Adrenal gland (tissue), 12 donors: ENCODE measurements around the gene UBE3B. TPM values are rescaled to one million over a fixed set of nuclear protein-coding genes. Genes with fewer than 3 reads are reported as not detected.

Experiments used
- DNase-seq, 7 donors: peaks; one replicate each; pipeline ENCODE4 v3.0.0-alpha.2; 2019 to 2020
- H3K27ac ChIP-seq, 5 donors: fragments of 200-600 bp; sonication (generic) in 4 of 5; 1 replicate in 3 of 5; 2 replicates in 2 of 5; pipeline versions ENCODE4 v1.5.1 to v1.8.0; 2016 to 2020; ENCODE audit warnings: mild to moderate bottlenecking in 1 of 5
- H3K27me3 ChIP-seq: fragments of 200-600 bp; 2 replicates; pipeline ENCODE4 v1.8.0; 2021
- H3K36me3 ChIP-seq, 2 donors: fragments of 200-600 bp; replicated peaks in 1 of 2; 1 replicate in 1 of 2; 2 replicates in 1 of 2; pipeline versions ENCODE4 v1.5.1 to v1.8.0; 2018 to 2022
- H3K4me1 ChIP-seq, 2 donors: fragments of 200-600 bp; replicated peaks in 1 of 2; 1 replicate in 1 of 2; 2 replicates in 1 of 2; pipeline versions ENCODE4 v1.5.1 to v1.8.0; 2018 to 2021
- H3K4me3 ChIP-seq, 4 donors: fragments of 200-600 bp; sonication (generic) in 3 of 4; one replicate each; pipeline ENCODE4 v1.5.1; 2016 to 2018
- H3K9me3 ChIP-seq, 3 donors: fragments of 200-600 bp; sonication (generic) in 1 of 3; replicated peaks in 1 of 3; 1 replicate in 2 of 3; 2 replicates in 1 of 3; pipeline versions ENCODE4 v1.5.1 to v1.8.0; 2016 to 2021
- POLR2A ChIP-seq, 2 donors: fragments of 450-650 bp; IDR thresholded peaks; one replicate each; pipeline ENCODE4 v1.6.1; 2017; ENCODE audit warnings: antibody characterized with exemption in 2 of 2, mild to moderate bottlenecking in 2 of 2, moderate library complexity in 1 of 2
- WGBS, 4 donors: extraction: QIAGEN DNeasy Blood & Tissue Kit in 2 of 4; methylation state at CpG; one replicate each; pipeline versions ENCODE4 v1.1.5 to v1.1.7; 2013 to 2017; 5-methylcytosine and 5-hydroxymethylcytosine counted together
- intact Hi-C, 2 donors: fragments of 100-400 bp; cut with DNase I; formaldehyde crosslinking; loops; one replicate each; pipeline versions ENCODE4 v1.14.1 to v1.15.0; 2022 to 2023
- polyA plus RNA-seq, 3 donors: library from polyadenylated mRNA; stranded (reverse); fragments of 200-250 nt in 2 of 3; fragments of 350-450 nt in 1 of 3; fragmentation: Illumina TruSeq in 1 of 3; extraction: RNeasy Lipid Tissue Mini Kit (QIAGEN cat#74804) in 1 of 3; gene quantifications; one replicate each; pipeline ENCODE4 v1.2.3, GENCODE V29; 2013 to 2014
- total RNA-seq, 9 donors: library from RNA; depleted of rRNA in 4 of 9; stranded (reverse); fragments of >200 nt in 4 of 9; fragments of 120-200 nt in 1 of 9; fragmentation: NEBNext Ultra II Directional in 1 of 9; extraction: Animal tissue kit (Norgen Biotek cat#: 25700) in 1 of 9; gene quantifications; one replicate each; pipeline versions ENCODE4 v1.1.0 to v1.2.4, GENCODE V29; 2013 to 2023
- TF ChIP-seq, protein P1 (sequence below), 6 experiments: fragments of 450-650 bp in 4 of 6; fragments of 200-600 bp in 2 of 6; sonication (generic) in 1 of 6; IDR thresholded peaks; 1 replicate in 5 of 6; 2 replicates in 1 of 6; pipeline versions ENCODE4 v1.5.1 to v1.8.0; 2016 to 2021; ENCODE audit warnings: antibody characterized with exemption in 6 of 6, mild to moderate bottlenecking in 2 of 6, moderate library complexity in 1 of 6
- donor health status: healthy with polysubstance abuse.
- donor health status: Bipolar disorder and iron deficiency.
- donor health status: DM: yes; HTN: yes; CAD: no.
- donor health status: DM: no; HTN: no; CAD: no.
- donor health status: DM: no; HTN: no; CAD: no.
- donor health status: DM: yes; HTN: yes; CAD: no.

UBE3B gene
- total and polyA plus RNA-seq, 12 donors: 16.0 to 79.5 (median 39.5) TPM

DNA sequence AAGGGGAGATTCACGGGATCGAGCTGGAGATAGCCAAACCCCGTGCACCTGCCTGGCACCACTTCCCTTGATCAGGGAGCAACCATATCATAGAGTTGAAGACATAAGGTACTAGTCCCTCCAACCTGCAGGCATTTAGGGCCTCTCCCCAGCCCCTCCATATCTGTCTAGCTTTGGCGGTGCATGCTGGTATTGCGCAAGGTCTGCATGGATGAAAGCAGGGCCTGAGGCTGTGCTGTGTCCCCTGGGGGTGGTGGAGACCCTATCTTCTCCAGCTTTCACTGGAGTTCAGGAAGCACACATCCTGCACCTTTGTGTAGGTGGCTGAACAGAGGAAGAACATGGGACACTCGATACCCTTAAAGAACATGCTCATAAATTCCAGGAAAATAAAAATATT, 47.2 kb upstream of the UBE3B start:
- no peak for DNase-seq
- H3K9me3 ChIP-seq: no peaks in the 10 kb centered on the region
- H3K36me3 ChIP-seq: no peaks in the 10 kb centered on the region
- no peaks in the 10 kb centered on the region for H3K27me3 ChIP-seq
- TF ChIP-seq, protein P1, sequence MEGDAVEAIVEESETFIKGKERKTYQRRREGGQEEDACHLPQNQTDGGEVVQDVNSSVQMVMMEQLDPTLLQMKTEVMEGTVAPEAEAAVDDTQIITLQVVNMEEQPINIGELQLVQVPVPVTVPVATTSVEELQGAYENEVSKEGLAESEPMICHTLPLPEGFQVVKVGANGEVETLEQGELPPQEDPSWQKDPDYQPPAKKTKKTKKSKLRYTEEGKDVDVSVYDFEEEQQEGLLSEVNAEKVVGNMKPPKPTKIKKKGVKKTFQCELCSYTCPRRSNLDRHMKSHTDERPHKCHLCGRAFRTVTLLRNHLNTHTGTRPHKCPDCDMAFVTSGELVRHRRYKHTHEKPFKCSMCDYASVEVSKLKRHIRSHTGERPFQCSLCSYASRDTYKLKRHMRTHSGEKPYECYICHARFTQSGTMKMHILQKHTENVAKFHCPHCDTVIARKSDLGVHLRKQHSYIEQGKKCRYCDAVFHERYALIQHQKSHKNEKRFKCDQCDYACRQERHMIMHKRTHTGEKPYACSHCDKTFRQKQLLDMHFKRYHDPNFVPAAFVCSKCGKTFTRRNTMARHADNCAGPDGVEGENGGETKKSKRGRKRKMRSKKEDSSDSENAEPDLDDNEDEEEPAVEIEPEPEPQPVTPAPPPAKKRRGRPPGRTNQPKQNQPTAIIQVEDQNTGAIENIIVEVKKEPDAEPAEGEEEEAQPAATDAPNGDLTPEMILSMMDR (IDR thresholded peaks at IDR 0.05): no peak
- no peak for TF ChIP-seq POLR2A (IDR thresholded peaks at IDR 0.05)
- no peaks in the 10 kb centered on the region for H3K4me1 ChIP-seq
- no peak overlapping the region for H3K4me3 ChIP-seq
- WGBS, 4 donors: 90 to 94% (median 91%) methylated on average over 4 to 6 of the region's 6 CpGs
- no peak overlapping the region for H3K27ac ChIP-seq
- intact Hi-C loops: loop anchor here in 1 of 2 donors (5.0 kb wide), 1 partner anchor 37 kb away; no protein-coding TSS in a partner anchor

GRCh38 chr12:109432431-109432830, 45.0 kb upstream of the UBE3B start:
- Histone ChIP-seq H3K4me3 (no peak overlapping the region), H3K4me1 (no peaks in the 10 kb centered on the region), H3K27me3 (no peaks in the 10 kb centered on the region), H3K27ac (no peak overlapping the region), H3K36me3 (no peaks in the 10 kb centered on the region), H3K9me3 (no peaks in the 10 kb centered on the region)
- intact Hi-C loops: loop anchor here in 1 of 2 donors (5.0 kb wide), 1 partner anchor 35 kb away; no protein-coding TSS in a partner anchor
- WGBS, 4 donors: 44 to 69% (median 63%) methylated on average over 6 of the region's 6 CpGs
- DNase-seq: no peak
- TF ChIP-seq, protein P1 (IDR thresholded peaks at IDR 0.05): no peak
- no peak for TF ChIP-seq POLR2A (IDR thresholded peaks at IDR 0.05)

DNA sequence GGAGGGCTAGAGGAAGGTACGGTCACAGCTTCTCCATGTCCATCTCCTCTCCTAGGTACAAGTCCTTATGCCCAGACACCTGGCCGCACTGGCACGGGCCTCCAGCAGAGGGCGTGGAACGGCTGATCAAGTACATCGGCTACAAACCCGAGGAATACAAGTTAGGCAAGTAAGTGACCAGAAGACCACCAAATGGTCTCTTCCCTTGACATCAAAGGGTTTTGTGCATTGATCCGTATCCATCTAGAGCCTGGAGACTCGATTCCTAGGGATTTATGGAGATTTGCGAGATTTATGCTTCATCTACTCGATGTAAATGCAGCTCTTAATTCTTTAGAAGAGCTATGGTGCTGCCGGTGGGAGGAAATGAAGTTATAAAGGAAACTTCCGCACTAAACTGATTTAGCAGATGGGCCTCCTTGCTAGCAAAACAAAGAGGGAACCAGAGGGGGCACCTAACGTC, 44.6 kb upstream of the UBE3B start:
- peak; percentile 79 to 95 (median 85) for DNase-seq
- Histone ChIP-seq H3K9me3 (no peaks in the 10 kb centered on the region), H3K27me3 (no peaks in the 10 kb centered on the region), H3K4me1 (no peaks in the 10 kb centered on the region), H3K27ac (peak overlapping the region in 1 of 5 donors; percentile 18), H3K36me3 (no peaks in the 10 kb centered on the region), H3K4me3 (no peak overlapping the region)
- no peak for TF ChIP-seq POLR2A (IDR thresholded peaks at IDR 0.05)
- TF ChIP-seq, protein P1 (IDR thresholded peaks at IDR 0.05): peak; percentile 55 to 83 (median 69)
- WGBS, 4 donors: 24 to 33% (median 28%) methylated on average over 11 to 14 of the region's 14 CpGs
- intact Hi-C loops: loop anchor here in 1 of 2 donors (5.0 kb wide), 1 partner anchor 34 kb away; no protein-coding TSS in a partner anchor

DNA sequence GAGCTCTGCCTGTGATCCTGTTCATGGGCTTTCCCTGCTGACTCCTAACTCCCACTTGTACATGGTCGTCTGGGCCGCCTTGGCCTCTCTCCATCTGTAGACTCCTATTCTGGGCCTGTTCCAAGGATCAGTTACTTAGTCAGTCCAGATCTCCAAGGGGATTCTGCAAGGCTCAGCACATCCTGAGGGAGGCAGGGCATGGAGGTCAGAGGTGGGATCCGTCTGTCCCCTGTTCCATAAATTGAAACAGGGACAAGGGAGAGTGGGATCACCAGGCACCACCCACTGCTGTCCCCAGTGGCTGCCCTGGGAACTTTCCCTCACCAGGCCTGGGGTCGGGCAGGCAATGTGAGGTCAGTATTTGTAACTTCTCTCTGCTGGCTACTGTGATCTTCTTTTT, 43.8 kb upstream of the UBE3B start:
- no peaks in the 10 kb centered on the region for H3K36me3 ChIP-seq
- peak in 2 of 7 donors; percentile 9 to 38 for DNase-seq
- H3K9me3 ChIP-seq: no peaks in the 10 kb centered on the region
- intact Hi-C loops: loop anchor here in 1 of 2 donors (5.0 kb wide), 1 partner anchor 34 kb away; no protein-coding TSS in a partner anchor
- WGBS, 4 donors: 62 to 79% (median 76%) methylated on average over 4 of the region's 4 CpGs
- H3K4me3 ChIP-seq: no peak overlapping the region
- H3K4me1 ChIP-seq: no peaks in the 10 kb centered on the region
- no peaks in the 10 kb centered on the region for H3K27me3 ChIP-seq
- H3K27ac ChIP-seq: peak overlapping the region in 1 of 5 donors; percentile 18
- TF ChIP-seq POLR2A (IDR thresholded peaks at IDR 0.05): no peak
- TF ChIP-seq, protein P1 (IDR thresholded peaks at IDR 0.05): peak in 4 of 6 experiments; percentile 16 to 38 (median 30)
